GM19193 (cell line): ENCODE results near the gene RNF223.

Experiments used
- POLR2A ChIP-seq: IDR thresholded peaks from 4 replicates; pipeline ENCODE4 v1.6.1; 2011; ENCODE audit not compliant: insufficient read depth, insufficient read length; ENCODE audit errors: extremely low read depth

RNF223 gene

DNA sequence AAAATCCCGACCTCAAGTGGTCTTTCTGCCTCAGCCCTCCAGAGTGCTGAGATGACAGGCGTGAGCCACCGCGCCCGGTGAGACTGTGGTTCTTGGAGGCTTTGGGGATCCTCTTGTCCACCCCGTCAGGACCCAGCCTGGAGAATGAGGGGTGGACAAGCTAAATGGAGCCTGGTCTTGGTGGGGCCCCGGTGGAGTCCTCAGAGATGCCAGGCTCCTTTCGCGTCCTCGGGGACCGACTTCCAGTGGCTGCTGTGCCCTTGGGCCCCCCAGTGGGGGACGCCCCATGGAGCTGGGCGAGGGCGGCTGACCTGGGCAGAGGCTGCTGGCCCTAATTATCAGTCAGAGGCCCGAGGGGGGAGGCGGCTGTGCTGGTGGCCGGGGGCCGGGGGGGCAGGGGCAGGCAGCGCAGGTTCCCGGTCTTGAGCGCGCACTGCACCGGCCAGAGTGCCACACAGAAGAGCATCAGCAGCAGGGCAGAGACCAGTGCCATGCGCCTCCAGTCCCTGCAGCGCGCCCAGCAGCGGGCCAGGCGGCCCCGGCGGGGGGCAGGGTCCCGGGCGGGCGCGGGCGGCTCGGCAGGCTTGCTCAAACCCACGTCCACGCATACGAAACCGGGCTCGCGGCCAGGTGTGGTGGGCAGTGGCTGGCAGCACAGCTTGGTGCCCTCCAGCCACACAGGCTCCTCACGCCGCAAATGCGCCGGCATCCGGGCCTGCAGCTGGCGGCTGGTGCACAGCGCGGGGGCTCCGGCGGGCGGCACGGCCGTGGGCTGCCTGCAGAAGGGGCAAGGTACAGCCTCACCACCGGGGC is 2.4 kb downstream of the RNF223 start:
- no peak for TF ChIP-seq POLR2A

DNA sequence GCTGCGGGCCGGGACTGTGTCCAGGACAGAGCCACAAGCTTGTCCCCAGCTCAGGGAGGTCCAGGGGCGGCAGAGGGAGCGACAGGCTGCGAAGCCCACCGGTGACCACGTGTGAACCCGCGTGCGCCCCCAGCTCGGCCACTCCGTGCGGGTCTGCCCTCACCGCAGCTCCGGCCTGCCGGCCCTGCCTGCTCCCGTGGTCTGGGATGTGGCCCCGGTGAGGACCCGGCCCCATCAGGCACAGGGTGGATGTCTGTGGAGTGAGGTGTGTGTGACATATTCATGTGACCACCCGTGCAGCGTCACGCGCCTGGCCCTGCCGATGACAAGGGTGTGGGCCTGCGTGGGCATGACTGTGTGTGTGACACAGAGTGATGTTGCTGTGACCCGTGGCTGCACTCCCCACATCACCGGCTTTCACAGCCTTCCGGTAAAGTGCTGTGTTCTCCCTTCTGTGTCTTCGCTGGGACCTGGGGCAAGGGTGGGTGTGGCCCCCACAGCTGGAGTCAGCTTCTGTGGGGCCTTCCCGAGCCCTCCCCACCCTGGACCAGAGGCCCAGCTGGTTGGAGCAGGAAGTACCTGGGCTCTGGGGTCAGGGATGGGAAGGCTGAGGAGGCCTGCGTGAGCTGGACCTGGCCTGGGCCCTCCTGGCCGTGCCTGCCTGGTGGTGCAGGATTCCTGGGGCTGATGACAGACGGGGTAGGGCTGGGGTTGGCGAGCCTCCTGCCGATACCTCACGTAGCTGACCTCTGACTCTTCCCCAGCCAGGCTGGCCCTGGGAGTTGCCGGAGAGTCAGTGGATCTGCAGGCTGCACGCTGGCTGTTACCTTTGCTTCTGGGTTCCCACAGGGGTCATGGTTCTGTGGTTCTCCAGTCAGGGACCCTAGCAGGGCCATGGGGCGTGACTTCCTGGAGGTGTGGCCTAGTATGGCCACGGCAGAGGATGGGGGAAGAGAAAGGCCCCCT is 4.1 kb downstream of the RNF223 start:
- no peak for TF ChIP-seq POLR2A

DNA sequence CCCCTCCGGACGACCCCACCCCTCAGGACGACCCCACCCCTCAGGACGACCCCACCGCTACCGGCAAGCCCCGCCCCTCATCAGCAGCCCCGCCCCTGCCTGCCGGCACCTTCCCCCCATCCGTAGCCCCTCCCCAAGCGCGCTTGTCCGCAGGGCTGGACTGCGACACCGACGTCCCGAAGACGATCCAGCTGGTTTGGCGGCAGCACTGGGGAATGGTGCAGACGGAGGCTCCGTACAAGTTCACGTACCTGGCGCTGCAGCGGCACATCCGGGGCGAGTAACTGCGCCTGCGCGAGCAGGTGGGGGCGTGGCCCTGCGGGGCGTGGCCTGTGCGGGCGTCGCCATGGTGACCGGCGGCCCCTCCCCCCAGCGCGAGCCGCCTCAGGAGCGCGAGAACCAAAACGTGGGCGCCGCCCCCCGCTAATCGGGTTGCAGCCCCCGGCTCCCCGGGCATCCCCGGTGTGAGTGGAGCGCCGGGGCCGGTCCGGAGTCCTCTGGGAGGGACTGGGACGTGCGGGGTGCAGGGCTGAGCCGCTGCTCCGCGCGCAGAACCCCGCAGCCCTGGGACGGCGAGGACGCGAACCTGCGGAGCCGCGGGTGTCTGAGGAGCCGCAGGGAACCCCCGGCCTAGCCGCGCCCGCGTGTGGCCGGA is 4.9 kb downstream of the RNF223 start:
- TF ChIP-seq POLR2A = peak; percentile 52

DNA sequence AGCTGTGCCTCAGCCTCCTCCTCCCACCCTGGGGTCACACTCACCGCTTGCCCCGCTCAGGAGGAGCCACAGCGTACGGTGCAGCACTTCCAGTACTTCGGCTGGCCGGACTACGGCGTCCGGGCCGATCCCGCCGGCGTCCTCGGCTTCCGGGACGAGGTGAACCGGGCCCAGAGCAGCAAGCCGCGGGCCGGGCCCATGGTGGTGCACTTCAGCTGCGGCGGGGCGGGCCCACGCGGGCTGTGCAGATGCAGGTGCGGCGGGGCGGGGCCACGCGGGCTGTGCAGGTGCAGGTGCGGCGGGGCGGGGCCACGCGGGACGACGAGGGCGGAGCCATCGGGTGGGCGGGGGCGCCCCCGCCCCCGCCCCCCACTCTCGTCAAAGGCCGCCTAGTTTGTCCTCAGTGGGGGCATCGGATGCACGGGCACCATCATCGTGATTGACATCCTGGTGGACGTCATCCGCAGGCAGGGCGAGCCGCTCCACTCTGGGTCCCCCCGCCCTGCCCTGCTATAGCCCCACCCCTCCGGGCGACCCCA is 5.5 kb downstream of the RNF223 start:
- TF ChIP-seq POLR2A = no peak

DNA sequence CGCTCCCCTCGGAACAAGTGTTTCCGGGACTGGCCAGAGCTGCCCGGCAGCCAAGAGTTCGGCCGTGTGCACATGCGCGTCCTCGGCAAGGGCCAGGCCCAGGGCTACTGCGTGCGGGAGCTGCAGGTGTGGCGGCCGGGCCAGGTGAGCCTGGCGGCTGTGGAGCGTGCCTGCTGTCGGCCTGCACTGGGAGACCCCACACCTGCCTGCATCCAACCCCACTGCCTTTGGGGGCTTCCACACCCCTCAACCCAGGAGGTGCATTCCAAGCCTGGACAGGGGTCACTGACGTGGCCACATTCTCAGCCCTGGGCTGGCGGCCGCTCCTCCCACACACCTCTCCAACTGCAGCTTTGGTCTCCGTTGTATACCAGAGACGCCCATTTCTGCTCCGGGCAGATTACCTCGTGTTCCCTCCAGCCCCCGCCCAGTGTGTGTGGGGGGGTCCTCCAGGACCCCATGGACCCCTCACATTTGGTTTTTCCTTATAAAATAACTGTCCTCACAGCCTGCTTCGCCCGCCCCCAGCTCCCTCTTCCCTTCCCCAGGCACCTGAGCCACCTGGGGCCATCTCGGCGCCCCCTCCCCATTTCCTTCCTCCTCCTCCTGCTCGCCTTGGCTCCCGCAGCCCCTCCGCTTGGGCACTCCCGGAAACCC is 6.1 kb downstream of the RNF223 start:
- no peak for TF ChIP-seq POLR2A

DNA sequence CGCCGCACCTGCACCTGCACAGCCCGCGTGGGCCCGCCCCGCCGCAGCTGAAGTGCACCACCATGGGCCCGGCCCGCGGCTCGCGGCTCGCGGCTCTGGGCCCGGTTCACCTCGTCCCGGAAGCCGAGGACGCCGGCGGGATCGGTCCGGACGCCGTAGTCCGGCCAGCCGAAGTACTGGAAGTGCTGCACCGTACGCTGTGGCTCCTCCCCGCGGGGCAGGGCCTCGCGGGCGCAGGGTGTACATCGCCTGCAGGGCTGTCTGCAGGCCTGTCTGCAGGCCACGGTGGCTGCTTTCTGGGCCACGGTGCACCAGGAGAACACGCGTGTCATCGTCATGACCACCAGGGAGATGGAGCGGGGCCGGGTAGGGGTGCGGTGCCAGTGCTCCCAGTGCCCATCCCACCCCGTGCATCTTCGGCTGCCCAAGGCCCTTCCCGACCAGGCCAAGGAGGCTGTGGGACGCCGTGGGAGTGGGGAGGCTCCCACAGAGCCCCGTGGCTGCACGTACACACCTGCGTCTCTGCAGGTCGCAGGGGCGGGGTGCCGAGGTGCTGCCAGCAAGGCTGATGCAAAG is 6.7 kb downstream of the RNF223 start:
- no peak for TF ChIP-seq POLR2A

DNA sequence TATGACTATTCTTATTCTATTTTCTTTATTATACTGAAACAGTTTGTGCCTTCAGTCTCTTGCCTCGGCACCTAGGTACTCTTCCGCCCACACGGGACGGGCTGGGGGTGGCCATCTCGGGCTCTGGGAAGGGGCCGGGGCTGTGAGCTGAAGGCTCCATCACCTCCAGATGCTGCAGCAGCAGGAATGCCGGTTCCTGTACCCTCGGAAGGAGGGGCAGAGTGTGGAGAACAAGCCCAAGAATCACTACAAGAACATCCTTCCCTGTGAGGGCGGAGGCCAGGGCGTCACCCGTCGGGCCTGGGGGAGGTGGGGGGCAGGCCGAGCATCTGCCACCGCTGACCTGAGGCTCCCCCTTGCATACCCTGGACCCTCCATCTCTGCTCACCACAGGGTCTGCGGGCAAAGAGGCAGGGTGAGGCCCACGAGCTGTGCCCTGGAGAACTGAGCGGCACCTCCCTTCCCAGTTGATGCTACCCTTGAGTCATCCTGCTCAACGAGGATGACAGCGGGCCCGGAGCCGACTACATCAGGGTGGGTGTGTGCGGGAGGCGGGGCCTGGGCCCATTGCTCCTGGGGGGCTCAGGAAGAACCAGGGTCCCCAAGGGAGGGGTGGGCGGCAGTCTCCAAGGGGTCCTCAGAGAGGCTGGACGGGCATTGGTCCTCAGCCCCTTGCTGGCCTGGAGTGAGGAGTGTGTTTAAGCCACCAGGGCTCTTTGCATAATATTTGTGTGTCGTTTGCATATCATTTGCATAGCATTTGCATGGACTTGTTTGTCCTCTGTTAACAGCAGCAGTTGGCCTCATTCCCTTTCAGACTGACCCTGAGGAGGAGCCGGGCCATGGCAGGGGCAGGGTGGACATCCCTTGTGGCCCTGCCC is 7.5 kb downstream of the RNF223 start:
- no peak for TF ChIP-seq POLR2A

DNA sequence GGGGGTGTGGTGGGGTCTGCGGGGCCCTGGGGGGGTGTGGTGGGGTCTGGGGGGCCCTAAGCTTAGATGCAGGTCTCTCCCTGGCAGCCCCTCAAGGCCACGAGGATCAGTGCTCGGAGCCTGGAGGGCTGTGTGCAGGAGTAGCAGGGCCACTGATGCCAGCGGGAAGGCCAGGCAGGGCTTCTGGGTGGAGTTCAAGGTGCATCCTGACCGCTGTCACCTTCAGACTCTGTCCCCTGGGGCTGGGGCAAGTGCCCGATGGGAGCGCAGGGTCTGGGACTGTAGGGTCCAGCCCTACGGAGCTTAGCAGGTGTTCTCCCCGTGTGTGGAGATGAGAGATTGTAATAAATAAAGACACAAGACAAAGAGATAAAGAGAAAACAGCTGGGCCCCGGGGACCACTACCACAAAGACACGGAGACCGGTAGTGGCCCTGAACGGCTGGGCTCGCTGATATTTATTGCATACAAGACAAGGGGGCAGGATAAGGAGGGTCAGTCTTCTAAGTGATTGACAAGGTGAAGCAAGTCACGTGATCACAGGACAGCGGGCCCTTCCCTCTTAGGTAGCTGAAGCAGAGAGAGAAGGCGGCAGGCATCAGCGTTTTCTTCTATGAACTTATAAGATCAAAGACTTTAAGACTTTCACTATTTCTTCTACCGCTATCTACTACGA is 8.7 kb downstream of the RNF223 start:
- no peak for TF ChIP-seq POLR2A

DNA sequence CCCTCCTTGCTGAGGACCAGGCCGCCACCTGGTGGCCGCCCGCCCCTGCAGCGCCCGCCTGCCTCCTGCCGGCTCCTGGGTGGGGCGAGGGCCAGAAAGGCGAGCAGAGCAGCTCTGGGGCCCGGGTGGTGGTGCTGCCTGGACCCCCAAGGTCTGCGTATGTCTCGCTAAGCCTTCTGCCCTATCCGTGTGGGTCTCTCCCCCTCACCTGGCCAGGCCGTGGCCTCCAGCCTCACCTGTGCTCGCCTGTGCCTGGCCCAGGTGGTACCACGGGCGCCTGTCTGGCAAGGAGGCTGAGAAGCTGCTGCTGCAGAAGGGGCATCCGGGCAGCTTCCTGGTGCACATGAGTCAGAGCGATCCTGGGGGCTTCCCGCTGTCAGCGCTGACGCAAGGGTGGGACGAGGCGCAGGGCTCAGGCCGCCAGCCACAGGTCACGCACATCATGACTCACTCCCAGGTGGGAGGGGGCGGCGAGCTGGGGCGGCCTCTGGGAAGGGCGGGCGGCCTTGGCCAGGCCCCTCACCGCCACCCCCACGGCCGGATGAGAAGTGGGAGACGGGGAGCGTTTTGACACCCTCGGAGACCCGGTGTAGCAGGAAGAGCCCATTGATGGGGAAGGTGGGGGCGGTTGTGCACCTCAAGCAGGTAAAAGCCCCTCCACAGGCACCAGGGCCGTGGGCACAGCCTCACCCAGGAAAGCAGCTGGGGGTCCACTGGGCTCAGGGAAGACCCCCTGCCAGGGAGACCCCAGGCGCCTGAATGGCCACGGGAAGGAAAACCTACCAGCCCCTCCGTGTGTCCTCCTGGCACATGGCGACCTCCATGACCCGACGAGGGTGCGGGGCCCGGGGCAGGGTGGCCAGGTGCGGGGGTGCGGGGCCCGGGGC is 9.9 kb downstream of the RNF223 start:
- peak; percentile 72 for TF ChIP-seq POLR2A

DNA sequence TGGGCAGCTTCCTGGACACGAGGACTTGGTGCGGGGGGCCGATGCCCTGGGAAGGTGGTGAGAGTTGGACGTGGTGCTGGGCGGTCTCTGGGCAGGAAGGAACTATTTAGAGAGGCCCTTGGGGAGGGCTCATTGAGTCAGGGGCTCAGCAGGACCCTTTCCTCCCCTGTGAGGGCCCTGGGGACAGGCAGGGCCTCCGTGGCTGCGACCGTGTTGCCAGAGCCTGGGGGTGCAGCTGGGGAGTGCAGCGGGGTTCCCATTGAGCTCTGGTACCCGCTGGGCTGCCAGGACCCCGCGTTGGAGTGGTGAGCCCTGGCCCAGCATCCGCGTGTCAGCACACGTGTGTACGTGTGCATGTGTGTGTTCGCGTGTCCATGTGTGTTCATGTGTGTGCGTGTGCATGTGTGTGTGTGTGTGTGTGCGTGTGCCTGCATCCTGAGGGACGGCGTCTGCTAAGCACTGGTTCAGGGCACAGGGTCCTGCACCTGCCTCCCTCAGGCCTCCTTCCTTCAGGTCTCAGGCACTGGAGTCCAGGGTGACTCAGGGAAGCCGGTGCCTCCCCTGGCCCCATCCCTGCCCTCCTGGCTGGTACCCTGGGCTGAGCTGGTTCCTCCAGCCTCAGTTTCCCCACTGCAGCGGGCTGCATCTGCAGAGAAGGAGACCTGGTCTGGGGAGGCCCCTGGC is 10.7 kb downstream of the RNF223 start:
- no peak for TF ChIP-seq POLR2A
